OCI-M1 (cell line): ENCODE results near the gene GSG1L2.

Source experiments
- DNase-seq: peaks from one replicate; lab custom pipeline; 2025; lab: John Stamatoyannopoulos, UW

GSG1L2 gene

GRCh38 chr17:9821921-9822320 lies at the start of gene GSG1L2:
Gene GSG1L2 (minus strand): TSS chr17:9822079. CDS start chr17:9822071, 8 bp downstream.
- no peak for DNase-seq

GRCh38 chr17:9868552-9868951 lies 46.7 kb upstream of the GSG1L2 start:
- DNase-seq: no peak

- no peak for DNase-seq
Observed at GRCh38 chr17:9865586-9865985, 43.7 kb upstream of the GSG1L2 start.

- no peak for DNase-seq
Observed at GRCh38 chr17:9862949-9863348, 41.1 kb upstream of the GSG1L2 start.

GRCh38 chr17:9862220-9862619 lies 40.3 kb upstream of the GSG1L2 start:
- DNase-seq: no peak

- no peak for DNase-seq
Observed at GRCh38 chr17:9860851-9861250, 39.0 kb upstream of the GSG1L2 start.

- DNase-seq: no peak
Observed at GRCh38 chr17:9859781-9860180, 37.9 kb upstream of the GSG1L2 start.

GRCh38 chr17:9855036-9855435 lies 33.2 kb upstream of the GSG1L2 start:
- no peak for DNase-seq

- no peak for DNase-seq
Observed at GRCh38 chr17:9854255-9854654, 32.4 kb upstream of the GSG1L2 start.

GRCh38 chr17:9850151-9850550 lies 28.3 kb upstream of the GSG1L2 start:
- no peak for DNase-seq

GRCh38 chr17:9845306-9845705 lies 23.4 kb upstream of the GSG1L2 start:
- DNase-seq: no peak

- DNase-seq: no peak
Observed at GRCh38 chr17:9844153-9844552, 22.3 kb upstream of the GSG1L2 start.

GRCh38 chr17:9843152-9844010 lies 21.5 kb upstream of the GSG1L2 start:
- no peak for DNase-seq

GRCh38 chr17:9842057-9842758 lies 20.3 kb upstream of the GSG1L2 start:
- DNase-seq: no peak

- DNase-seq: no peak
Observed at GRCh38 chr17:9839433-9839832, 17.6 kb upstream of the GSG1L2 start.

- no peak for DNase-seq
Observed at GRCh38 chr17:9837551-9838471, 15.9 kb upstream of the GSG1L2 start.

GRCh38 chr17:9833922-9834321 lies 12.0 kb upstream of the GSG1L2 start:
- DNase-seq: no peak

- DNase-seq: no peak
Observed at GRCh38 chr17:9830711-9831110, 8.8 kb upstream of the GSG1L2 start.

- no peak for DNase-seq
Observed at GRCh38 chr17:9829343-9829742, 7.5 kb upstream of the GSG1L2 start.

- DNase-seq: no peak
Observed at GRCh38 chr17:9828296-9829295, 6.7 kb upstream of the GSG1L2 start.

GRCh38 chr17:9825641-9826150 lies 3.8 kb upstream of the GSG1L2 start, which contains the start of gene GLP2R:
Gene GLP2R (plus strand): TSS chr17:9825924. CDS start chr17:9826064, 140 bp downstream.
- DNase-seq: no peak
